OCI-LY7 (cell line): ENCODE results near the gene NHLRC4. TPM values are rescaled to one million over a fixed set of nuclear protein-coding genes. Genes with fewer than 3 reads are reported as not detected.
A peak's percentile ranks its signal among the peaks of the same experiment; 100 is the strongest.

Experiments used
- BruUV-seq: library from RNA; stranded (reverse); fragments of 400-500 nt; replicated peaks from 2 replicates; lab custom pipeline; 2021; lab: Mats Ljungman, UMichigan
- CTCF ChIA-PET: fragments of 300-600 bp; sonication (Branson Sonifier 250); formaldehyde crosslinking; loops from one replicate; lab custom pipeline; 2022; ENCODE audit warnings: antibody characterized with exemption; ENCODE audit not compliant: unreplicated experiment; lab: Charles Lee
- POLR2A ChIA-PET: fragments of 300-600 bp; sonication (Branson Sonifier 250); formaldehyde crosslinking; loops from one replicate; lab custom pipeline; 2022; ENCODE audit warnings: antibody characterized with exemption; lab: Charles Lee
- DNase-seq: peaks from one replicate; pipeline ENCODE4 v3.0.0-alpha.2; 2015; ENCODE audit warnings: low spot score
- H2AFZ ChIP-seq: fragments of 200-600 bp; sonication (generic), shearing (Covaris generic); 2 replicates; pipeline ENCODE4 v1.6.1; 2014; ENCODE audit warnings: mild to moderate bottlenecking, antibody characterized with exemption, low read length, moderate library complexity
- H3K27ac ChIP-seq: fragments of 200-600 bp; sonication (generic); 2 replicates; pipeline ENCODE4 v1.5.1; 2014; ENCODE audit warnings: mixed run types, low read depth, mild to moderate bottlenecking, moderate library complexity, low read length, inconsistent platforms; ENCODE audit not compliant: poor library complexity, severe bottlenecking
- H3K36me3 ChIP-seq: fragments of 200-600 bp; sonication (generic); 2 replicates; pipeline ENCODE4 v1.6.1; 2014; ENCODE audit warnings: mild to moderate bottlenecking, antibody characterized with exemption, low read length, moderate library complexity, mixed read lengths; ENCODE audit not compliant: insufficient read depth
- H3K4me1 ChIP-seq: fragments of 200-600 bp; sonication (generic); 2 replicates; pipeline ENCODE4 v1.5.1; 2014; ENCODE audit warnings: mild to moderate bottlenecking, low read length; ENCODE audit not compliant: insufficient read depth, poor library complexity, severe bottlenecking
- H3K4me2 ChIP-seq: fragments of 200-600 bp; sonication (generic); 2 replicates; pipeline ENCODE4 v1.6.1; 2014; ENCODE audit warnings: mild to moderate bottlenecking, low read length
- H3K4me3 ChIP-seq: fragments of 200-600 bp; sonication (generic); 2 replicates; pipeline ENCODE4 v1.5.1; 2014; ENCODE audit warnings: mild to moderate bottlenecking, low read depth, low read length; ENCODE audit not compliant: poor library complexity, severe bottlenecking
- H3K79me2 ChIP-seq: fragments of 200-600 bp; sonication (generic); 2 replicates; pipeline ENCODE4 v1.6.1; 2016; ENCODE audit warnings: low read depth, mild to moderate bottlenecking, low read length, moderate library complexity, mixed read lengths; ENCODE audit not compliant: insufficient read depth
- H3K9me2 ChIP-seq: fragments of 200-600 bp; sonication (generic); 2 replicates; pipeline ENCODE4 v1.6.1; 2016; ENCODE audit warnings: mild to moderate bottlenecking, low read length, mixed read lengths; ENCODE audit not compliant: insufficient read depth
- H3K9me3 ChIP-seq: fragments of 200-600 bp; sonication (generic); 2 replicates; pipeline ENCODE4 v1.6.1; 2014; ENCODE audit warnings: mild to moderate bottlenecking, mixed run types, low read length, mixed read lengths
- H4K20me1 ChIP-seq: fragments of 200-600 bp; sonication (generic); 2 replicates; pipeline ENCODE4 v1.6.1; 2014; ENCODE audit warnings: mild to moderate bottlenecking, antibody characterized with exemption, low read length, moderate library complexity, mixed read lengths; ENCODE audit not compliant: insufficient read depth
- EZH2phosphoT487 ChIP-seq: fragments of 200-600 bp; sonication (generic); IDR thresholded peaks from 2 replicates; pipeline ENCODE4 v1.6.1; 2018; ENCODE audit warnings: low read depth, borderline replicate concordance, mild to moderate bottlenecking, mixed run types, antibody characterized with exemption, low read length, moderate library complexity, mixed read lengths
- intact Hi-C: fragments of 100-400 bp; cut with micrococcal nuclease; formaldehyde crosslinking; loops from one replicate; pipeline ENCODE4 v1.10.0; 2022; ENCODE audit not compliant: unreplicated experiment
- total RNA-seq, 2 experiments: library from RNA; depleted of rRNA in 1 of 2; stranded (reverse); fragments of >200 nt in 1 of 2; shearing (Covaris generic) in 1 of 2; gene quantifications; 2 replicates each; pipeline ENCODE4 v1.2.3, GENCODE V29; 2014 to 2022
- TF ChIP-seq, protein P1 (sequence below): fragments of 200-600 bp; sonication (generic); conservative IDR thresholded peaks from 2 replicates; pipeline ENCODE4 v1.5.1; 2014; ENCODE audit warnings: mild to moderate bottlenecking, antibody characterized with exemption, low read length, moderate library complexity, mixed read lengths

NHLRC4 gene
- total RNA-seq, 2 experiments from 2014 or later: 2.5 to 3.7 TPM

DNA sequence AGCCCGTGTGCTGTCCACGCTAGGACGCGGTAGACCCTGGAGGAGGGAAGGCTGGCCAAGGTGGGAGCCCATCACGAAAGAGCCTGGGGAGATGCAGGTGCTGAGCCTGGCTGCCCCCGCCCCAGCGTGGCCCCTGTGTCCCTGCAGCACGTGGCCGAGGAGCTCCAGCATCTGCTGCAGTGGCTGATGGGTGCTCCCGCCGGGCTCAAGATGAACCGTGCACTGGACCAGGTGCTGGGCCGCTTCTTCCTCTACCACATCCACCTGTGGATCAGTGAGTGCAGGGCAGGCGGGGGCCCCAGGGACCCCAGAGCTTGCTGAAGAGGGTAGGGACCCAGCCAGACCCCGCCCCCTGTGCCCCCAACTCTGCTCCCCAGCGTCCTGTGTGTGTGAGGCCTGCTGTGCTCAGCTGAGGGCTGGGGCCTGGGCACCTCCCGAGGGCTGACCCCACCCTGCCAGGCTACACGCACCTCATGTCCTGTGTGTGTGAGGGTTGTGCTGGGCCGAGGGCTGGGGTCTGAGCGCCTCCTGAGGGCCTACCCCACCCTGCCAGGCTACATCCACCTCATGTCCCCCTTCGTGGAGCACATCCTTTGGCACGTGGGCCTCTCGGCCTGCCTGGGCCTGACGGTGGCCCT, 11.5 kb downstream of the NHLRC4 start:
- H3K79me2 ChIP-seq: no peaks in the 10 kb centered on the region
- intact Hi-C loops: no loop called here
- H3K9me3 ChIP-seq: no peaks in the 10 kb centered on the region
- no peak overlapping the region for H3K4me3 ChIP-seq
- ChIA-PET POLR2A (no interaction called here), CTCF (no interaction called here)
- H3K27ac ChIP-seq: no peak overlapping the region
- H3K36me3 ChIP-seq: peaks cover 4% of the 10 kb centered on the region; the same call in 1 of the 2 replicates
- no peaks in the 10 kb centered on the region for H3K9me2 ChIP-seq
- H3K4me1 ChIP-seq: peaks cover 10% of the 10 kb centered on the region
- no TSS peak for BruUV-seq
- no peaks in the 10 kb centered on the region for H4K20me1 ChIP-seq
- peak overlapping the region; percentile 15; the same call in 1 of the 2 replicates for H3K4me2 ChIP-seq
- TF ChIP-seq, protein P1, sequence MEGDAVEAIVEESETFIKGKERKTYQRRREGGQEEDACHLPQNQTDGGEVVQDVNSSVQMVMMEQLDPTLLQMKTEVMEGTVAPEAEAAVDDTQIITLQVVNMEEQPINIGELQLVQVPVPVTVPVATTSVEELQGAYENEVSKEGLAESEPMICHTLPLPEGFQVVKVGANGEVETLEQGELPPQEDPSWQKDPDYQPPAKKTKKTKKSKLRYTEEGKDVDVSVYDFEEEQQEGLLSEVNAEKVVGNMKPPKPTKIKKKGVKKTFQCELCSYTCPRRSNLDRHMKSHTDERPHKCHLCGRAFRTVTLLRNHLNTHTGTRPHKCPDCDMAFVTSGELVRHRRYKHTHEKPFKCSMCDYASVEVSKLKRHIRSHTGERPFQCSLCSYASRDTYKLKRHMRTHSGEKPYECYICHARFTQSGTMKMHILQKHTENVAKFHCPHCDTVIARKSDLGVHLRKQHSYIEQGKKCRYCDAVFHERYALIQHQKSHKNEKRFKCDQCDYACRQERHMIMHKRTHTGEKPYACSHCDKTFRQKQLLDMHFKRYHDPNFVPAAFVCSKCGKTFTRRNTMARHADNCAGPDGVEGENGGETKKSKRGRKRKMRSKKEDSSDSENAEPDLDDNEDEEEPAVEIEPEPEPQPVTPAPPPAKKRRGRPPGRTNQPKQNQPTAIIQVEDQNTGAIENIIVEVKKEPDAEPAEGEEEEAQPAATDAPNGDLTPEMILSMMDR: no peak
- no peak for TF ChIP-seq EZH2phosphoT487
- H2AFZ ChIP-seq: no peak overlapping the region
- no peak for DNase-seq

DNA sequence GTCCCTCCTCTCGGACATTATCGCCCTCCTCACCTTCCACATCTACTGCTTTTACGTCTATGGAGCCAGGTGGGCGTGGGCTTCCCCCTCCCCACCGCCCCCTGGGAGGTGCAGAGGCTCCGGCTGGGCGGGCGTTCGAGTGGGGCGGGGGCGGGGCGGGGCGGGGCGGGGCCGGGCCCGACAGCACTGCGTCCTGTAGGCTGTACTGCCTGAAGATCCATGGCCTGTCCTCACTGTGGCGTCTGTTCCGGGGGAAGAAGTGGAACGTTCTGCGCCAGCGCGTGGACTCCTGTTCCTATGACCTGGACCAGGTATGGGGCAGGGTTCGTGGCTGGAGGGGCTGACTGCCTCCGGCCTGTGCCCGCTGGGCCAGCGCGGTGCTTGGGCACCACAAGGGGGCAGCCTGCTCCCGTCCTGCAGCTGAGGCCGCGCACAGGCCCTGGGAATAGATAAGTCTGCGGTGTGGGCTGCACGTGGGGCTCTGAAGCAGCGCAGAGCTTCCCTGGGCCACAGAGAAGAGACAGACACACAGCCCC, 12.1 kb downstream of the NHLRC4 start:
- CTCF ChIA-PET: no interaction called here
- intact Hi-C loops: loop anchor here (1.0 kb wide), 2 partner anchors 22 to 81 kb away; no protein-coding TSS in a partner anchor
- Histone ChIP-seq H3K79me2 (no peaks in the 10 kb centered on the region), H3K27ac (no peak overlapping the region), H3K36me3 (peaks cover 4% of the 10 kb centered on the region; the same call in 1 of the 2 replicates), H2AFZ (no peak overlapping the region), H3K9me3 (no peaks in the 10 kb centered on the region), H3K4me2 (peak overlapping the region; percentile 15; the same call in 1 of the 2 replicates), H4K20me1 (no peaks in the 10 kb centered on the region), H3K4me1 (peaks cover 10% of the 10 kb centered on the region), H3K4me3 (no peak overlapping the region), H3K9me2 (no peaks in the 10 kb centered on the region)
- TF ChIP-seq, protein P1: peak; percentile 78
- TF ChIP-seq EZH2phosphoT487: no peak
- POLR2A ChIA-PET: interaction anchor here (0.6 kb wide), 1 partner anchor 838 kb away, joined by 5 read pairs; no protein-coding TSS in a partner anchor
- no TSS peak for BruUV-seq
- peak; percentile 77 for DNase-seq
